Neural progenitor cell (in vitro differentiated cells): ENCODE results near the gene MMEL1. TPM values are rescaled to one million over a fixed set of nuclear protein-coding genes. Genes with fewer than 3 reads are reported as not detected.

Experiments
- DNase-seq: peaks from one replicate; pipeline ENCODE4 v3.0.0-alpha.2; 2016; ENCODE audit warnings: low spot score
- H2AFZ ChIP-seq: fragments of 200-600 bp; sonication (generic); replicated peaks from 2 replicates; pipeline ENCODE4 v1.6.1; 2016; ENCODE audit warnings: antibody characterized with exemption
- H3F3A ChIP-seq: fragments of 200-600 bp; sonication (generic); 2 replicates; pipeline ENCODE4 v1.6.1; 2016; ENCODE audit warnings: antibody characterized with exemption, low read depth
- H3K27ac ChIP-seq: fragments of 200-600 bp; sonication (generic); 2 replicates; pipeline ENCODE4 v1.5.1; 2016; ENCODE audit warnings: mild to moderate bottlenecking
- H3K27me3 ChIP-seq: fragments of 200-600 bp; sonication (generic); 2 replicates; pipeline ENCODE4 v1.6.1; 2016; ENCODE audit warnings: mild to moderate bottlenecking, moderate library complexity
- H3K36me3 ChIP-seq: fragments of 200-600 bp; sonication (generic); 2 replicates; pipeline ENCODE4 v1.5.1; 2016
- H3K4me1 ChIP-seq: fragments of 200-600 bp; sonication (generic); 2 replicates; pipeline ENCODE4 v1.6.1; 2016; ENCODE audit warnings: mixed run types
- H3K4me2 ChIP-seq: fragments of 200-600 bp; sonication (generic); 2 replicates; pipeline ENCODE4 v1.6.1; 2016
- H3K4me3 ChIP-seq: fragments of 200-600 bp; sonication (generic); 2 replicates; pipeline ENCODE4 v1.5.1; 2016
- H3K79me2 ChIP-seq: fragments of 200-600 bp; sonication (generic); 2 replicates; pipeline ENCODE4 v1.6.1; 2016; ENCODE audit warnings: low read depth
- H3K9ac ChIP-seq: fragments of 200-600 bp; sonication (generic); 2 replicates; pipeline ENCODE4 v1.6.1; 2016
- H3K9me3 ChIP-seq: fragments of 200-600 bp; sonication (generic); 2 replicates; pipeline ENCODE4 v1.5.1; 2016; ENCODE audit warnings: low read depth
- H4K20me1 ChIP-seq: fragments of 200-600 bp; sonication (generic); 2 replicates; pipeline ENCODE4 v1.6.1; 2016; ENCODE audit warnings: low read depth
- H3K27ac Mint-ChIP-seq: 3 replicates; pipeline ENCODE4 v1.8.0; 2021; ENCODE audit warnings: mixed read lengths
- H3K27me3 Mint-ChIP-seq: 2 replicates; pipeline ENCODE4 v1.8.0; 2022; ENCODE audit warnings: low read depth, mild to moderate bottlenecking, inconsistent platforms, moderate library complexity, mixed read lengths; ENCODE audit not compliant: insufficient read depth
- H3K36me3 Mint-ChIP-seq: 3 replicates; pipeline ENCODE4 v1.8.0; 2021; ENCODE audit warnings: mixed read lengths
- H3K4me1 Mint-ChIP-seq: 3 replicates; pipeline ENCODE4 v1.8.0; 2021; ENCODE audit warnings: mixed read lengths
- H3K4me3 Mint-ChIP-seq: 3 replicates; pipeline ENCODE4 v1.8.0; 2021; ENCODE audit warnings: mild to moderate bottlenecking, moderate library complexity, mixed read lengths
- H3K9me3 Mint-ChIP-seq: 3 replicates; pipeline ENCODE4 v1.8.0; 2020; ENCODE audit warnings: mixed read lengths
- CTCF ChIP-seq: fragments of 200-600 bp; sonication (generic); IDR thresholded peaks from 2 replicates; pipeline ENCODE4 v1.5.1; 2017; ENCODE audit warnings: antibody characterized with exemption, mild to moderate bottlenecking
- EZH2 ChIP-seq: fragments of 200-600 bp; sonication (generic); IDR thresholded peaks from 2 replicates; pipeline ENCODE4 v1.6.1; 2017; ENCODE audit warnings: antibody characterized with exemption, mild to moderate bottlenecking, moderate library complexity
- EZH2phosphoT487 ChIP-seq: fragments of 200-600 bp; sonication (generic); IDR thresholded peaks from 2 replicates; pipeline ENCODE4 v1.6.1; 2017; ENCODE audit warnings: antibody characterized with exemption
- total RNA-seq: library from RNA; depleted of rRNA; stranded (reverse); fragments of >200 nt; gene quantifications from 2 replicates; pipeline ENCODE4 v1.2.3, GENCODE V29; 2015; ENCODE audit warnings: low replicate concordance

Gene MMEL1
- total RNA-seq, 1 donor from 2014 or later, result 0.19 TPM

- no peak overlapping the region for H3K4me3 Mint-ChIP-seq
- no peak for DNase-seq
Observed at GRCh38 chr1:2602866-2603520, 29.8 kb downstream of the MMEL1 start.

GRCh38 chr1:2602311-2602835 lies 30.4 kb downstream of the MMEL1 start:
- Mint-ChIP-seq H3K27me3 (peaks cover 5% of the 10 kb centered on the region), H3K9me3 (peaks cover 3% of the 10 kb centered on the region), H3K36me3 (no peaks in the 10 kb centered on the region), H3K4me3 (no peak overlapping the region), H3K4me1 (peaks cover 11% of the 10 kb centered on the region), H3K27ac (peak overlapping the region; percentile 89)
- H3K4me3 ChIP-seq, result no peak overlapping the region
- H4K20me1 ChIP-seq, result no peaks in the 10 kb centered on the region
- no peaks in the 10 kb centered on the region for H3K9me3 ChIP-seq
- no peak for DNase-seq
- H3F3A ChIP-seq, result no peaks in the 10 kb centered on the region
- no peaks in the 10 kb centered on the region for H3K36me3 ChIP-seq
- no peak overlapping the region for H3K27ac ChIP-seq
- TF ChIP-seq CTCF (no peak), EZH2phosphoT487 (no peak), EZH2 (no peak)
- H3K4me1 ChIP-seq, result no peaks in the 10 kb centered on the region
- no peak overlapping the region for H3K9ac ChIP-seq
- no peak overlapping the region for H2AFZ ChIP-seq
- H3K79me2 ChIP-seq, result no peaks in the 10 kb centered on the region
- H3K27me3 ChIP-seq, result peaks cover 18% of the 10 kb centered on the region
- no peak overlapping the region for H3K4me2 ChIP-seq

More at GRCh38 chr1:2602866-2603520, 29.8 kb downstream of the MMEL1 start:
- Histone ChIP-seq H3K4me1 (no peaks in the 10 kb centered on the region), H3K4me3 (no peak overlapping the region), H3K9me3 (no peaks in the 10 kb centered on the region), H3K9ac (no peak overlapping the region), H3K79me2 (no peaks in the 10 kb centered on the region), H3F3A (peaks cover 1% of the 10 kb centered on the region), H3K27me3 (peaks cover 18% of the 10 kb centered on the region), H3K36me3 (no peaks in the 10 kb centered on the region), H4K20me1 (no peaks in the 10 kb centered on the region), H3K27ac (no peak overlapping the region), H2AFZ (no peak overlapping the region), H3K4me2 (no peak overlapping the region)
- H3K4me1 Mint-ChIP-seq, result peaks cover 12% of the 10 kb centered on the region
- H3K9me3 Mint-ChIP-seq, result peaks cover 3% of the 10 kb centered on the region
- TF ChIP-seq CTCF (no peak), EZH2 (no peak), EZH2phosphoT487 (no peak)
- peak overlapping the region; percentile 89 for H3K27ac Mint-ChIP-seq
- peaks cover 5% of the 10 kb centered on the region for H3K27me3 Mint-ChIP-seq
- H3K36me3 Mint-ChIP-seq, result no peaks in the 10 kb centered on the region

GRCh38 chr1:2601721-2602303 lies 31.0 kb downstream of the MMEL1 start:
- no peak overlapping the region for H3K9ac ChIP-seq
- peaks cover 3% of the 10 kb centered on the region for H3K9me3 Mint-ChIP-seq
- H3F3A ChIP-seq, result no peaks in the 10 kb centered on the region
- no peak overlapping the region for H2AFZ ChIP-seq
- no peak overlapping the region for H3K4me3 ChIP-seq
- no peaks in the 10 kb centered on the region for H3K36me3 ChIP-seq
- peaks cover 12% of the 10 kb centered on the region for H3K4me1 Mint-ChIP-seq
- no peak overlapping the region for H3K27ac ChIP-seq
- no peak overlapping the region for H3K4me3 Mint-ChIP-seq
- no peaks in the 10 kb centered on the region for H3K36me3 Mint-ChIP-seq
- H3K4me2 ChIP-seq, result no peak overlapping the region
- H3K27ac Mint-ChIP-seq, result peak overlapping the region; percentile 38
- no peaks in the 10 kb centered on the region for H4K20me1 ChIP-seq
- no peaks in the 10 kb centered on the region for H3K79me2 ChIP-seq
- no peaks in the 10 kb centered on the region for H3K9me3 ChIP-seq
- H3K4me1 ChIP-seq, result no peaks in the 10 kb centered on the region
- no peak for DNase-seq
- H3K27me3 ChIP-seq, result peaks cover 18% of the 10 kb centered on the region
- TF ChIP-seq CTCF (no peak), EZH2 (no peak), EZH2phosphoT487 (no peak)
- H3K27me3 Mint-ChIP-seq, result peaks cover 5% of the 10 kb centered on the region
